Psoas muscle (tissue), 8 donors: ENCODE measurements around the gene POR. TPM values are rescaled to one million over a fixed set of nuclear protein-coding genes. Genes with fewer than 3 reads are reported as not detected.
"Not testable (repeated sequence)": the region's sequence is repeated elsewhere in the genome, so short reads cannot be mapped to it uniquely, and the experiment has no call there.

Source experiments
- ATAC-seq, 4 donors: fragments of 200-7000 bp; cut with Tn5 transposase; one replicate each; pipeline ENCODE4 v1.9.1; 2020; ENCODE audit warnings: moderate library complexity in 3 of 4, mild to moderate bottlenecking in 2 of 4
- DNase-seq, 2 donors: peaks; one replicate each; pipeline ENCODE4 v3.0.0-alpha.2; 2020
- H3K27ac ChIP-seq: fragments of 200-600 bp; one replicate; pipeline ENCODE4 v1.8.0; 2022
- H3K27me3 ChIP-seq, 3 donors: fragments of 200-600 bp in 1 of 3; one replicate each; pipeline versions ENCODE4 v1.6.1 to v1.8.0; 2013 to 2022; ENCODE audit warnings: low read length in 2 of 3, mild to moderate bottlenecking in 2 of 3, moderate library complexity in 1 of 3; ENCODE audit not compliant: insufficient read depth in 3 of 3
- H3K36me3 ChIP-seq, 2 donors: fragments of 200-600 bp in 1 of 2; one replicate each; pipeline versions ENCODE4 v1.6.1 to v1.8.0; 2013 to 2022; ENCODE audit warnings: low read depth in 1 of 2, mild to moderate bottlenecking in 1 of 2, moderate library complexity in 1 of 2; ENCODE audit not compliant: insufficient read depth in 1 of 2
- H3K4me1 ChIP-seq: fragments of 200-600 bp; one replicate; pipeline ENCODE4 v1.8.0; 2022
- H3K4me3 ChIP-seq: fragments of 200-600 bp; one replicate; pipeline ENCODE4 v1.8.0; 2022; ENCODE audit warnings: mild to moderate bottlenecking
- H3K9me3 ChIP-seq: fragments of 200-600 bp; one replicate; pipeline ENCODE4 v1.8.0; 2022
- CTCF ChIP-seq: fragments of 200-600 bp; IDR thresholded peaks from one replicate; pipeline ENCODE4 v1.8.0; 2022; ENCODE audit warnings: antibody characterized with exemption
- WGBS, 3 donors: extraction: QIAGEN DNeasy Blood & Tissue Kit; methylation state at CpG; one replicate each; pipeline versions ENCODE4 v1.1.6 to v1.1.7; 2013; 5-methylcytosine and 5-hydroxymethylcytosine counted together
- intact Hi-C, 2 donors: fragments of 100-400 bp; cut with DNase I; formaldehyde crosslinking; loops; one replicate each; pipeline versions ENCODE4 v1.11.0 to v1.14.2; 2022
- polyA plus RNA-seq, 3 donors: library from polyadenylated mRNA; stranded (reverse); fragments of 200-250 nt; gene quantifications; one replicate each; pipeline ENCODE4 v1.2.3, GENCODE V29; 2013
- total RNA-seq, 4 donors: library from RNA; stranded (reverse); fragmentation: NEBNext Ultra II Directional in 2 of 4; extraction: Animal tissue kit (Norgen Biotek cat#: 25700) in 2 of 4; gene quantifications; one replicate each; pipeline versions ENCODE4 v1.2.1 to v1.2.4, GENCODE V29; 2021 to 2023
- donor health status: healthy with polysubstance abuse.
- donor health status: DM: no; HTN: no; CAD: no; lungs with moderate emphysema.
- donor health status: Bipolar disorder and iron deficiency.
- donor health status: healthy.
- donor health status: DM: yes; HTN: yes; CAD: no.
- donor health status: DM: no; HTN: no; CAD: no.
- donor health status: DM: no; HTN: no; CAD: no.
- donor health status: DM: yes; HTN: yes; CAD: no.

POR gene
- total and polyA plus RNA-seq, 7 donors = 48.8 to 288 (median 138) TPM

GRCh38 chr7:75868153-75868552 is 46.8 kb upstream of the POR start:
- intact Hi-C loops = no loop called here
- DNase-seq (no peak), ATAC-seq (no peak)
- H3K4me1 ChIP-seq = peaks cover 7% of the 10 kb centered on the region
- WGBS, 3 donors = 92 to 96% (median 92%) methylated on average over 2 of the region's 2 CpGs
- H3K36me3 ChIP-seq = no peaks in the 10 kb centered on the region
- H3K27ac ChIP-seq = no peak overlapping the region
- H3K4me3 ChIP-seq = no peak overlapping the region
- H3K27me3 ChIP-seq = no peaks in the 10 kb centered on the region
- TF ChIP-seq CTCF = no peak
- H3K9me3 ChIP-seq = no peaks in the 10 kb centered on the region

- no peak for TF ChIP-seq CTCF
- Histone ChIP-seq H3K4me1 (peaks cover 7% of the 10 kb centered on the region), H3K4me3 (no peak overlapping the region), H3K9me3 (no peaks in the 10 kb centered on the region), H3K27me3 (no peaks in the 10 kb centered on the region), H3K36me3 (no peaks in the 10 kb centered on the region), H3K27ac (no peak overlapping the region)
- no peak for DNase-seq
- no peak for ATAC-seq
- 84 to 91% (median 91%) methylated on average over 7 of the region's 7 CpGs for WGBS, 3 donors
- intact Hi-C loops = no loop called here
Measured at GRCh38 chr7:75869776-75870379, 45.1 kb upstream of the POR start.

GRCh38 chr7:75870557-75871161 is 44.3 kb upstream of the POR start:
- Histone ChIP-seq H3K27me3 (no peaks in the 10 kb centered on the region), H3K4me1 (peaks cover 7% of the 10 kb centered on the region), H3K27ac (no peak overlapping the region), H3K36me3 (no peaks in the 10 kb centered on the region), H3K4me3 (no peak overlapping the region), H3K9me3 (no peaks in the 10 kb centered on the region)
- no peak for TF ChIP-seq CTCF
- DNase-seq (no peak), ATAC-seq (no peak)
- WGBS, 3 donors = 86 to 93% (median 90%) methylated on average over 9 of the region's 9 CpGs
- intact Hi-C loops = no loop called here

GRCh38 chr7:75872073-75872782 is 42.7 kb upstream of the POR start:
- no peak overlapping the region for H3K4me3 ChIP-seq
- no peaks in the 10 kb centered on the region for H3K4me1 ChIP-seq
- ATAC-seq (peak in 2 of 4 donors; percentile 38 to 43), DNase-seq (no peak)
- no peak for TF ChIP-seq CTCF
- no peaks in the 10 kb centered on the region for H3K36me3 ChIP-seq
- WGBS, 3 donors = 56 to 66% (median 57%) methylated on average over 13 of the region's 13 CpGs
- no peak overlapping the region for H3K27ac ChIP-seq
- no peaks in the 10 kb centered on the region for H3K9me3 ChIP-seq
- no peaks in the 10 kb centered on the region for H3K27me3 ChIP-seq
- intact Hi-C loops = no loop called here

GRCh38 chr7:75874180-75874579 is 40.8 kb upstream of the POR start:
- ATAC-seq, H3K4me1 ChIP-seq, intact Hi-C loops: not testable (repeated sequence)

More at GRCh38 chr7:75874180-75874579, 40.8 kb upstream of the POR start:
- H3K9me3 ChIP-seq, H3K27me3 ChIP-seq, H3K27ac ChIP-seq, H3K36me3 ChIP-seq, DNase-seq, H3K4me3 ChIP-seq: not testable (repeated sequence)
- WGBS, 3 donors = 84 to 88% (median 88%) methylated on average over 3 of the region's 3 CpGs
